Muscle layer of duodenum (tissue), 2 donors: ENCODE data around the gene CARS1.

Source experiments
- H3K27ac ChIP-seq: one replicate; pipeline ENCODE4 v1.7.0; 2013; ENCODE audit warnings: mild to moderate bottlenecking, low read length
- H3K27me3 ChIP-seq: one replicate; pipeline ENCODE4 v1.7.0; 2013; ENCODE audit warnings: low read depth, mild to moderate bottlenecking, control low read depth, low read length
- H3K36me3 ChIP-seq, 2 donors: one replicate each; pipeline ENCODE4 v1.7.0; 2013; ENCODE audit warnings: low read length in 2 of 2, control low read depth in 1 of 2, mild to moderate bottlenecking in 1 of 2; ENCODE audit not compliant: insufficient read depth in 2 of 2, control insufficient read depth in 1 of 2
- H3K4me1 ChIP-seq, 2 donors: one replicate each; pipeline ENCODE4 v1.7.0; 2013; ENCODE audit warnings: low read length in 2 of 2, mild to moderate bottlenecking in 2 of 2, control low read depth in 1 of 2, moderate library complexity in 1 of 2; ENCODE audit not compliant: insufficient read depth in 2 of 2, control insufficient read depth in 1 of 2
- H3K4me3 ChIP-seq, 2 donors: one replicate each; pipeline ENCODE4 v1.7.0; 2013; ENCODE audit warnings: low read length in 2 of 2, low read depth in 1 of 2, mild to moderate bottlenecking in 1 of 2
- H3K9me3 ChIP-seq, 2 donors: one replicate each; pipeline ENCODE4 v1.7.0; 2013; ENCODE audit warnings: low read length in 2 of 2, control low read depth in 1 of 2, mild to moderate bottlenecking in 1 of 2; ENCODE audit not compliant: control insufficient read depth in 1 of 2
- donor health status: healthy.

Gene CARS1

GRCh38 chr11:3052567-3052966, 4.7 kb downstream of the CARS1 start:
- Histone ChIP-seq H3K27ac (no peak overlapping the region), H3K9me3 (no peaks in the 10 kb centered on the region), H3K4me1 (peaks cover 14 to 43% of the 10 kb centered on the region in 2 donors), H3K4me3 (no peak overlapping the region), H3K36me3 (peaks cover 4 to 15% of the 10 kb centered on the region in 2 donors), H3K27me3 (no peaks in the 10 kb centered on the region)

DNA sequence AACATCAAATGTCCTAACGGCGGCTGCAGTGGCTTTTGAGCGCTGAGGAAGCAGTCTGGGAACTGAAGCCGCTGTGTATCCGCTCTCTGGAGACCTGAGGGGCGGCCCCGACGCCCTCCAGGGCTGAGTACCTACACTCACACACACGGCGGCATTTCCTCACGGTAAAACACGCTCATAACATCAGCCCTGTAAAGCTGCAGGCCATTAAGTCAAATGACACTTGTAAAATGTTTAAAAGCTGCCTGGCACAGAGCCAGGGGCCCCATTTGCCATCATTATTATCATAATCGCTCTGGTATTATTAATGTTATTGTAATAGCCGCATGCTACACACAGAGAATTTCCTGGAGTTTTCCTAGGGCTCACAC, 5.1 kb downstream of the CARS1 start:
- H3K9me3 ChIP-seq, result no peaks in the 10 kb centered on the region
- peaks cover 4 to 15% of the 10 kb centered on the region in 2 donors for H3K36me3 ChIP-seq
- no peak overlapping the region for H3K27ac ChIP-seq
- H3K4me3 ChIP-seq, result no peak overlapping the region
- H3K4me1 ChIP-seq, result peaks cover 14 to 43% of the 10 kb centered on the region in 2 donors
- no peaks in the 10 kb centered on the region for H3K27me3 ChIP-seq

DNA sequence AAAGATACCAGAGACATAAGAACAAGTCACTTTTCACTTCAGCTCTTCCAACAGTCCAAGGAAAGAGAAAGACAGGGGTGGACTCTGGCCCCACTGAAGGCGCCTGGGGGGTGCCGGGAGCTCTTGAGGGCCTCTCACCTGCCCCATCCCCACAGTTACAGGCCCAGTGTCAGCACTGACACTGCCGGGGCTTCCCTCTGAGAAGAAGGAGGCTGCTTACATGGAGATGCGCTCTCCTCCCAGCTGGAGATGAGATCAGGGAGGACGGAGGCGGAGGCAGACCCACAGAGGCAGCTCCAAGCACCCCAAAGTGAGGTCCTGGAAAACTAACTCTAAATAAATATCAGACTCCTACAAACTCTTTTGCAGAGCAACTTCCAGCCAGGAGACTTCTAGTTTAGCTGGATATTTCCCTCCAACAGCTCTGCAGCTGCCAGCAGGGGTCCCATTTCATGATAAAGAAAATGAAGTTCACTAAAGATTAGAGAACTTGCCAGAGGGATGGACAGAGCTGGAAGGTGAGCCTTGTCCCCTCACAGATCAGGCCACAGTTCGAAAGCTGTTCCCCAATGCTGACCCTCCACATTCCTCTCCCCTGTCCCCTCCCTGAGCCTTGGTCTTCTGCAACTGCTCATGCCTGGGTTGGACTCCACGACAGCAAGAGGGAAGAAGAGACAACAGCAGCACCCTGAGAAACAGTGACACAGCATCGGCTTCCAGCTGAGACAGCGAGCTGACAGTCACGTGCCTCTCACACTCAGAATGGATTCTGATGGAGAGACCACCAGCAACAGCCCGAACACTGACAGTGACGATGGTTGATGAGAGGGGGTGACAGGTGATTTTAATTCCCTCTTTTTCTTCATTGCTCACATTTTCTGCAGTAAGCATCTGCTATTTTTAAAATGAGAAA, 5.8 kb downstream of the CARS1 start:
- H3K36me3 ChIP-seq, result peaks cover 4 to 15% of the 10 kb centered on the region in 2 donors
- no peak overlapping the region for H3K4me3 ChIP-seq
- H3K27me3 ChIP-seq, result no peaks in the 10 kb centered on the region
- no peak overlapping the region for H3K27ac ChIP-seq
- H3K4me1 ChIP-seq, result peaks cover 12 to 41% of the 10 kb centered on the region in 2 donors
- no peaks in the 10 kb centered on the region for H3K9me3 ChIP-seq

DNA sequence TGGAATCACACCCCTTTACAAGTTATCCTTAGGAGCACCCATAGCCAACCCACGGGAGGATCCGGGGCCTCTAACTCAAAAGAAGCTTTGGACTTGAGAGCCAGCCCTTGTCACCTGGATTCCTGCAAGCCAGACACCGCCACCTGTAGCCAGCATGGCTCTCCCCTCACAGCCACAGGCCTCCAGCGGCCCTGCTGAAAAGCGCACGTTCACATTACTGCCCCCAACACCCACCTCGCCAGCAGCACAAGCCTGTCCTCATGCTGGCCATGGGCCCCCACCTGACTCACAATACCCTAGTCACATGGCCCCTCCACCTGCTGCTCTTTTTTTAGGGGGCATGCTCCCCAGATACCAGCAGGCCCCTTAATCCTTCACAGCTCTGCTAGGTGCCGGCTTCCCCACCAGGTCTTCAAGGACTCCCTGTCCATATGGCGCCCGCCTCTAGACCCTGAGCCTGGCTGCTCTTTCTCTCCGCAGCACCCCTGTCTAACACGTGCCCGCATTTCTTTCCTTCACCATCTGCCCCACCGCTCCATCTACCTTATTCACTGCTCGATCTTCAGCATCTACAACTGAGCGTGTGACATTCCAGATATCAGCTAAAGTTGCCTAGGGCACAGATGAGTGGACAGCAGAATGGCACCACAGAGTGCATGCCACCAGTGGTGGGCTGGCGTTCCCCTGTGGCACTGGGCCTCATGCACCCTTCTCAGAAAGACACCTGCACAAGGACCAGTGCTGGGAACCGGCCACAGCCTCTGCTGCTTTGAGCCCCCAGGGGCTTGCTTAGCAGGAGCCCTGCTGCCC, 6.6 kb downstream of the CARS1 start:
- Histone ChIP-seq H3K36me3 (peaks cover 4 to 15% of the 10 kb centered on the region in 2 donors), H3K27ac (no peak overlapping the region), H3K4me3 (no peak overlapping the region), H3K27me3 (no peaks in the 10 kb centered on the region), H3K9me3 (no peaks in the 10 kb centered on the region), H3K4me1 (peaks cover 5 to 32% of the 10 kb centered on the region in 2 donors)

- peaks cover 8 to 19% of the 10 kb centered on the region in 2 donors for H3K36me3 ChIP-seq
- H3K9me3 ChIP-seq, result no peaks in the 10 kb centered on the region
- H3K27me3 ChIP-seq, result no peaks in the 10 kb centered on the region
- H3K4me1 ChIP-seq, result peaks cover 5 to 27% of the 10 kb centered on the region in 2 donors
- peak overlapping the region; percentile 80 for H3K27ac ChIP-seq
- no peak overlapping the region for H3K4me3 ChIP-seq
Measured at GRCh38 chr11:3049430-3050243, 7.6 kb downstream of the CARS1 start.

GRCh38 chr11:3047637-3048036, 9.6 kb downstream of the CARS1 start:
- no peak overlapping the region for H3K27ac ChIP-seq
- H3K4me3 ChIP-seq, result no peak overlapping the region
- no peaks in the 10 kb centered on the region for H3K9me3 ChIP-seq
- H3K4me1 ChIP-seq, result peaks cover 5 to 38% of the 10 kb centered on the region in 2 donors
- no peaks in the 10 kb centered on the region for H3K27me3 ChIP-seq
- peaks cover 6 to 16% of the 10 kb centered on the region in 2 donors for H3K36me3 ChIP-seq

DNA sequence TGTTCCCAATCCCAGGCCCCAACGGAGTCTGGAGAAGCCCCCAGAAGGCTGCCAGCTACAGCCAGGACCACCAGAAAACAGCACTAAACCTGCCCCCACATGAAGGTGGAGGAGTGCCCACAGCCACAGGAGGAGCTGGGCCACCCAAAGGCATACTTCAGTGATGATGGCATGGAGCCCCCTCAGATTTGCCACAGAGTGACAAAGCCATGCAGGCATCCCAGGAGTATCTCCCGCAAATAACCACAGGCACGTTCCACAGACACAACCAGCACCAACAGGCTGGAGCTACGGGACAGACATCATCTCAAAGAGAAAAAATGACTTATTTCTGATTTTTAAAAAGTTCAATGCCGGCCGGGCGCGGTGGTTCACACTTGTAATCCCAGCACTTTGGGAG, 10.6 kb downstream of the CARS1 start:
- no peak overlapping the region for H3K4me3 ChIP-seq
- H3K36me3 ChIP-seq, result peaks cover 6 to 16% of the 10 kb centered on the region in 2 donors
- peaks cover 5 to 37% of the 10 kb centered on the region in 2 donors for H3K4me1 ChIP-seq
- H3K27ac ChIP-seq, result no peak overlapping the region
- H3K27me3 ChIP-seq, result no peaks in the 10 kb centered on the region
- no peaks in the 10 kb centered on the region for H3K9me3 ChIP-seq

DNA sequence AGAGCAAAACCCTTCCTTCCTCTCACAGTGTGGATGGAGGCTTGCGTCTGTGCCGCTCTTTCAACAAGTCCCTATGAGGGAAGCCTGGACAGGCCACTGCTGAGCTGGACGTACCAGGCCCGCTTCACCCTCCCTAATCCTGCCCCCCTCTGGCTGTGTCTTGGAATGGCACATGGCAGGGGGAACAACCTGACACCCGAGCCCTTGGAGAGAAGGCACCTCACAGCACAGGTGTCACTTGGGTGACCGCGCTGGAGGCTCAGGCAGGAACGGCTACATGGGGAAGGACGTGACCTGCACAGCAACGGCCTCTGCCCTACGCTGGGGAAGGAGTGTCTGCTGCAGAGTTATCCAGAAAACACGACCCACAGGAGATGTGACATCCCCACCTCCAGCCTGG, 11.0 kb downstream of the CARS1 start:
- H3K36me3 ChIP-seq, result peaks cover 6 to 19% of the 10 kb centered on the region in 2 donors
- peaks cover 5 to 34% of the 10 kb centered on the region in 2 donors for H3K4me1 ChIP-seq
- no peaks in the 10 kb centered on the region for H3K9me3 ChIP-seq
- no peak overlapping the region for H3K27ac ChIP-seq
- H3K4me3 ChIP-seq, result no peak overlapping the region
- no peaks in the 10 kb centered on the region for H3K27me3 ChIP-seq

GRCh38 chr11:3044915-3045314, 12.3 kb downstream of the CARS1 start:
- Histone ChIP-seq H3K4me3 (no peak overlapping the region), H3K36me3 (peaks cover 11 to 25% of the 10 kb centered on the region in 2 donors), H3K27ac (no peak overlapping the region), H3K27me3 (no peaks in the 10 kb centered on the region), H3K9me3 (no peaks in the 10 kb centered on the region), H3K4me1 (peaks cover 5 to 22% of the 10 kb centered on the region in 2 donors)

GRCh38 chr11:3044004-3044403, 13.2 kb downstream of the CARS1 start:
- Histone ChIP-seq H3K27me3 (no peaks in the 10 kb centered on the region), H3K36me3 (peaks cover 18 to 34% of the 10 kb centered on the region in 2 donors), H3K4me1 (peaks cover 0 to 13% of the 10 kb centered on the region in 2 donors), H3K9me3 (no peaks in the 10 kb centered on the region), H3K4me3 (no peak overlapping the region), H3K27ac (no peak overlapping the region)
